Memory B cell (primary cell): ENCODE measurements around the gene CMYA5.

Experiments
- ATAC-seq: fragments of 150-1000 bp; cut with Tn5 transposase; 2 replicates; pipeline ENCODE4 v1.10.0; 2021; ENCODE audit warnings: low read depth, mild to moderate bottlenecking, moderate library complexity
- DNase-seq, 2 donors: peaks; one replicate each; pipeline ENCODE4 v3.0.0; 2022; ENCODE audit warnings: low spot score in 2 of 2
- H3K27ac Mint-ChIP-seq: one replicate; pipeline ENCODE4 v1.8.0; 2022; ENCODE audit warnings: mild to moderate bottlenecking, moderate library complexity, mixed read lengths
- H3K27me3 Mint-ChIP-seq: one replicate; pipeline ENCODE4 v1.8.0; 2022; ENCODE audit warnings: mixed read lengths
- H3K36me3 Mint-ChIP-seq: one replicate; pipeline ENCODE4 v1.8.0; 2022; ENCODE audit warnings: mild to moderate bottlenecking, mixed read lengths
- H3K4me1 Mint-ChIP-seq: one replicate; pipeline ENCODE4 v1.8.0; 2022; ENCODE audit warnings: mixed read lengths
- H3K4me3 Mint-ChIP-seq: one replicate; pipeline ENCODE4 v1.8.0; 2022; ENCODE audit warnings: mild to moderate bottlenecking, moderate library complexity, mixed read lengths
- H3K9me3 Mint-ChIP-seq: one replicate; pipeline ENCODE4 v1.8.0; 2022; ENCODE audit warnings: mixed read lengths

Gene CMYA5

GRCh38 chr5:79803007-79803406 is 113.4 kb downstream of the CMYA5 start:
- H3K27ac Mint-ChIP-seq, result no peak overlapping the region
- H3K9me3 Mint-ChIP-seq, result peaks cover 2% of the 10 kb centered on the region
- peaks cover 5% of the 10 kb centered on the region for H3K27me3 Mint-ChIP-seq
- no peaks in the 10 kb centered on the region for H3K36me3 Mint-ChIP-seq
- DNase-seq (no peak), ATAC-seq (no peak)
- no peak overlapping the region for H3K4me3 Mint-ChIP-seq
- H3K4me1 Mint-ChIP-seq, result peaks cover 7% of the 10 kb centered on the region

DNA sequence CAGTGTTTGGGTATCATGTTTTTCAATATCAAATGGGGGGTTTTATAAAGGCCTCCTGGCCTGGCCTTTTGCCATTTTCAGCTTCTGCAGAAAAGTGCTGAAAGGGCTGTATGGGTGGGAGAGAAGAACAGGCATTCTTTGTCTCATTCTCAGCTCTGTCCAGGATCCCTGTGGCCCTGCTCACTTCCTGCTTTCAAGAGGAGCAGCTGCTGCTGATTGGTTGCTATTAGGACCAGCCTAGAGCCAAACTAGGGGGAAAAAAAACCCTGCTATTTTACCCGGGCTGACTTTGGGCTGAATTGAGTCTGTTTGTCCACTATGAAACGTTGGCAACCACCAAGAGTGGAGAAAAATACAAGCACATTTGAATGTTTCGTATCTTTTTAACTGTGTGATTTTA is 117.1 kb downstream of the CMYA5 start:
- no peak for ATAC-seq
- no peak overlapping the region for H3K4me3 Mint-ChIP-seq
- H3K27ac Mint-ChIP-seq, result no peak overlapping the region
- peaks cover 2% of the 10 kb centered on the region for H3K27me3 Mint-ChIP-seq
- DNase-seq, result no peak
- peaks cover 4% of the 10 kb centered on the region for H3K4me1 Mint-ChIP-seq
- H3K9me3 Mint-ChIP-seq, result no peaks in the 10 kb centered on the region
- no peaks in the 10 kb centered on the region for H3K36me3 Mint-ChIP-seq

DNA sequence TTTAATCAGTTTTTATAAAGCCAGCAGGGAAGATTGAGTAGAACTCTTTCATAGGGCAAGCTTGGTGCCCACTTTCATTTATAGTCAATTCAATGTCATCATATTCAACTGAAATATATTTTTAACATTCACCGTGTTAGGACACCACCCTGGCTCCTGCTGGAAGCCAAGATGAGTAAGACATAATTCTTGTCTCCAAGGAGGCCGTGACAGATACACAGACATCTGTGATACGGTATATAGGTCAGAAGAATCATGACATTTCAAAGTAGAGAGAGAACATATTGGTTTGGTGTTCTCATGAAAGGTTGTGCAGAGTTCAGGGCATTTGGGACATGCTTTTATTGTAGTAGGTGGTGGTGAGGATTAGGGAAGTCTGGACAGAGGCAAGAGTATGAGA is 120.1 kb downstream of the CMYA5 start:
- no peaks in the 10 kb centered on the region for H3K36me3 Mint-ChIP-seq
- no peaks in the 10 kb centered on the region for H3K4me1 Mint-ChIP-seq
- H3K27me3 Mint-ChIP-seq, result peaks cover 3% of the 10 kb centered on the region
- H3K27ac Mint-ChIP-seq, result no peak overlapping the region
- H3K9me3 Mint-ChIP-seq, result no peaks in the 10 kb centered on the region
- no peak for DNase-seq
- no peak for ATAC-seq
- H3K4me3 Mint-ChIP-seq, result no peak overlapping the region

GRCh38 chr5:79811081-79811480 is 121.4 kb downstream of the CMYA5 start:
- H3K9me3 Mint-ChIP-seq, result no peaks in the 10 kb centered on the region
- ATAC-seq, result no peak
- DNase-seq, result no peak
- no peak overlapping the region for H3K27ac Mint-ChIP-seq
- H3K4me1 Mint-ChIP-seq, result no peaks in the 10 kb centered on the region
- no peak overlapping the region for H3K4me3 Mint-ChIP-seq
- peaks cover 8% of the 10 kb centered on the region for H3K27me3 Mint-ChIP-seq
- no peaks in the 10 kb centered on the region for H3K36me3 Mint-ChIP-seq

DNA sequence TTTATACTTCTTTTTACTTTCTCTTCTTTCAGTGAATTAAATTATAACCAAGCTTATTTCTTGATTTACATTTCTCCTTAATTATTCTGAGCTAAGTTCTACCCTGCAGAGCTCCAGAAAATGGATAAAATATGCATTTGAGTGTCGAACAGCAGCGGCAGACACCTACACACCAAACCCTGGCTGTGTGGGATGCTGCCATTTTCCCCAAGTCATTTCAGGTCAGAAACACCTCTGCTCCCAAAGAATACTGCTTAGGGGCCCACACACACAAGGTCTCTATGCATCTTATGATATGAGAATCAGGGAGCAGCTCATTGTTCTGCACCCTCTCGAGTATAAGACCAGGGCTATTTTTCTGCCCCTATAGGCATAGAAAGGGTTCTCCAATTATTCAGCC is 122.3 kb downstream of the CMYA5 start:
- H3K36me3 Mint-ChIP-seq, result no peaks in the 10 kb centered on the region
- no peak overlapping the region for H3K4me3 Mint-ChIP-seq
- H3K4me1 Mint-ChIP-seq, result no peaks in the 10 kb centered on the region
- no peaks in the 10 kb centered on the region for H3K9me3 Mint-ChIP-seq
- DNase-seq, result no peak
- peaks cover 11% of the 10 kb centered on the region for H3K27me3 Mint-ChIP-seq
- no peak overlapping the region for H3K27ac Mint-ChIP-seq
- ATAC-seq, result no peak

- DNase-seq, result no peak
- no peak for ATAC-seq
- Mint-ChIP-seq H3K27ac (no peak overlapping the region), H3K4me3 (no peak overlapping the region), H3K27me3 (peaks cover 14% of the 10 kb centered on the region), H3K9me3 (peaks cover 7% of the 10 kb centered on the region), H3K4me1 (no peaks in the 10 kb centered on the region), H3K36me3 (no peaks in the 10 kb centered on the region)
Measured at GRCh38 chr5:79814699-79815098, 125.1 kb downstream of the CMYA5 start.

- Mint-ChIP-seq H3K27me3 (peaks cover 17% of the 10 kb centered on the region), H3K4me1 (no peaks in the 10 kb centered on the region), H3K36me3 (no peaks in the 10 kb centered on the region), H3K27ac (no peak overlapping the region), H3K9me3 (peaks cover 7% of the 10 kb centered on the region), H3K4me3 (no peak overlapping the region)
- ATAC-seq (no peak), DNase-seq (no peak)
Measured at GRCh38 chr5:79816014-79816413, 126.4 kb downstream of the CMYA5 start.

- DNase-seq (no peak), ATAC-seq (no peak)
- no peak overlapping the region for H3K27ac Mint-ChIP-seq
- H3K36me3 Mint-ChIP-seq, result no peaks in the 10 kb centered on the region
- peaks cover 9% of the 10 kb centered on the region for H3K9me3 Mint-ChIP-seq
- H3K4me3 Mint-ChIP-seq, result no peak overlapping the region
- peaks cover 13% of the 10 kb centered on the region for H3K27me3 Mint-ChIP-seq
- no peaks in the 10 kb centered on the region for H3K4me1 Mint-ChIP-seq
Measured at GRCh38 chr5:79820648-79821047, 131.0 kb downstream of the CMYA5 start.

DNA sequence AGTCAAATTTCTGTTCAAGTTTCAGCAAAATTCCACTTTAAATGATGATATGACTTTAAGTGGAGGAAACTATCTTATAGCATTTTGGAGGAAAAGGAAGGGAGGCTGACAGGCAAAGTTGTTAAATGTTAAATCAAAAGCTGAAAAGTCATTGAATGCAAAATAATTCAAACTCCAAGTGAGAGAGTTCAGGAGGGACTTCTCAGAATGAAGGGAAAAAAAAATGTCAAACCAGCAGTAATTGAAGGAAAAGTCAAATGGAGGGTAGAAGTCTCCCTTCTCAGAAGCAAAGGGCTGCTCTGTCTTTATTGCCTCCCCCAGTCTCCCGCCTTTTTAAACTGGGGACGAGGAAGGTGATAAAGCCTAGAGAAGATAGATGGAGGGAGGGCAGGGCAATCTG is 134.8 kb downstream of the CMYA5 start:
- Mint-ChIP-seq H3K9me3 (peaks cover 2% of the 10 kb centered on the region), H3K4me1 (no peaks in the 10 kb centered on the region), H3K27ac (no peak overlapping the region)

GRCh38 chr5:79825802-79826201 is 136.2 kb downstream of the CMYA5 start:
- DNase-seq, result no peak
- Mint-ChIP-seq H3K4me3 (no peak overlapping the region), H3K36me3 (no peaks in the 10 kb centered on the region), H3K27ac (no peak overlapping the region), H3K27me3 (peaks cover 10% of the 10 kb centered on the region), H3K4me1 (no peaks in the 10 kb centered on the region), H3K9me3 (peaks cover 2% of the 10 kb centered on the region)
- ATAC-seq, result no peak

More for the DNA sequence above, 134.8 kb downstream of the CMYA5 start:
- ATAC-seq (no peak), DNase-seq (no peak)
- peaks cover 13% of the 10 kb centered on the region for H3K27me3 Mint-ChIP-seq
- no peaks in the 10 kb centered on the region for H3K36me3 Mint-ChIP-seq
- no peak overlapping the region for H3K4me3 Mint-ChIP-seq

DNA sequence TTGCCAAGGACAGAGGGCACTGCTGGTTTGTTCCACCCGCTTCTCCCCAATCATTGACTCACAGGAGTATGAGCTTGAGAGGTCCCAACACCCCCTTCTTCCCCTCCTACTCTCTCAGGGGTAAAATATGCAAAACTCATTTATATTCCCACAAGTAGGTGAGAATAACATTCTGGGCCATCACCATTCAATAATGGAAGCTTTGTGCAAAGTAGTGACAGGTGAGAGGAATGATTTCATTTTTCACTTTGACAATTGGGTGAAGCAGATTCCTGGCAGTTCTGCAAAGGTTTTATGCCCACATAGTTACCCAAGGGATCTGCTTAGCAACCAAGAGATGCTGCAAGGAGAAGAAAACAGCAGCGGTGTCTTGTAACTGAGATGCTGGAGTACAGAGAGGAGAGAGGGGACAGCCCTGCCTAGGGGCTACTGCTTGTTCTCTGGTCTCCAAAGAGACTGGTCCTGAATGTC is 137.6 kb downstream of the CMYA5 start:
- DNase-seq (no peak), ATAC-seq (no peak)
- H3K36me3 Mint-ChIP-seq, result no peaks in the 10 kb centered on the region
- H3K4me1 Mint-ChIP-seq, result no peaks in the 10 kb centered on the region
- no peaks in the 10 kb centered on the region for H3K9me3 Mint-ChIP-seq
- no peak overlapping the region for H3K4me3 Mint-ChIP-seq
- peaks cover 10% of the 10 kb centered on the region for H3K27me3 Mint-ChIP-seq
- H3K27ac Mint-ChIP-seq, result no peak overlapping the region

DNA sequence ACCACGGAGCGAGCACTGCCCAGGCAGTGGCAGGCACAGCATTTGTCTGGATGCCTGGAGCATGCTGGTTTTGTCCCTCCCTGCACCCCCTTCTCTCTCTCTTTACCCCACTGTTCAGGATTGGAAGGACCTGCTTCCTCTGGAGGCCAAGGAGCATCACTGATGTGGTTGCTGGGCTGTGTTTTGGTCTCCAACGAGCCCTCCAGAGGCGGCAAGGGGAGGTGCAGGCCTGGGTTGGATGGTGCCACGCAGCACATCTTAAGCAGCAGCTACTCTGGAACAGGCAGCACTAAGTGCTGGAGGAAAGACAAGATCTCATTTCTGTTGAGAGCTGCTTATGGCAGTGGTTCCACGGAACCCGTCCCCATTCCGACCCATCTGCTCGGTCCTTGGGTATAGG is 139.6 kb downstream of the CMYA5 start:
- Mint-ChIP-seq H3K4me3 (no peak overlapping the region), H3K4me1 (no peaks in the 10 kb centered on the region), H3K27ac (no peak overlapping the region), H3K27me3 (peaks cover 8% of the 10 kb centered on the region), H3K36me3 (no peaks in the 10 kb centered on the region), H3K9me3 (no peaks in the 10 kb centered on the region)
- DNase-seq (no peak), ATAC-seq (no peak)

DNA sequence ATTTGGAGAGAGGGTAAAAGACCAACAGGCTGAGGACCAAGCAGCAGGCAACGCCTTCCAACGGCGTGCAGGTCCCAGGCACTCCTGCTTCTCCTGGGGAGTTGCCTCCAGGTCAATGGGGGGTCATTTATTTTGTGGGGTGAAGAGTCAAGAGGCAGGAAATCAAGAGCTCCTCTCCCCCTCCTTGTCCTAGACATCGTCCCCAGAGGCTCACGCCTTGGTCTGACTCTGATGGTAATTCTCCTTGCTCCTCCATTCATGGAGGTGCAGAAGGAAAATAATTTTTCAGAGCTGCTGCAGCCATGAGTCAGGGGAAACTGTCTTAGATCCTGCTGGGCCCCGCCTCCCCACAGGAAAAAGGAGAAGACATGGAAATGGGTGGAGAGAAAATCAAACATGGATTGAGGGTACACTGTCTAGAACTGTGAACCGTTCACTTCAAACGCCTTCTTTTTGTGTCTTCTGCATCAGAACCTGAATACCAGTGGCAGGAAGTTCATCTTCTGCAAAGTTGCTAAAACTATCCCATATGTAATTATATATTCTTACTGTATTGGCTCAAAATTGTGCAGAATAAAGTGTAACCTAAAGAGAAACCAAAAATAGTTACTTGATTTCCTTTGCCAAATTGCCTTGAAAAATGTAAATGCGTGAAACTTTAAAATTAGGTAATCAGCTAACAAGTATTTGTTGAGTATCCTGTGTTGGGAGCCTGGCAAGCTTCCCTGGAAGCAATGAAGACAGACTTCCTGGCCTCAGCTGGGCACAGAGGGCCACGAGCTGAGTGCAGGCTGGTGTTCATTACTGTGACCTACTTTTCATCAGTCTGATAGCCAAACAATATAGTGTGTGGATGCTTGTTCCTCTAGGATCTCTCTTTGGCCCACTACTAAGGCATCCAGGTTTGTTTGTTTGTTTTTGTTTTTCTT is 142.0 kb downstream of the CMYA5 start:
- Mint-ChIP-seq H3K4me3 (no peak overlapping the region), H3K4me1 (no peaks in the 10 kb centered on the region), H3K9me3 (no peaks in the 10 kb centered on the region), H3K27ac (no peak overlapping the region), H3K27me3 (peaks cover 3% of the 10 kb centered on the region), H3K36me3 (no peaks in the 10 kb centered on the region)
- DNase-seq, result no peak
- no peak for ATAC-seq

- Mint-ChIP-seq H3K4me1 (no peaks in the 10 kb centered on the region), H3K9me3 (no peaks in the 10 kb centered on the region), H3K27me3 (peaks cover 3% of the 10 kb centered on the region), H3K4me3 (no peak overlapping the region), H3K36me3 (no peaks in the 10 kb centered on the region), H3K27ac (no peak overlapping the region)
- ATAC-seq, result no peak
- no peak for DNase-seq
Measured at GRCh38 chr5:79832911-79833310, 143.3 kb downstream of the CMYA5 start.
